ENCODE data around the gene AURKA.
"Not testable (repeated sequence)": the region's sequence is repeated elsewhere in the genome, so short reads cannot be mapped to it uniquely, and the experiment has no call there.

The AURKA gene

GRCh38 chr20:56345911-56346310 is 46.1 kb downstream of the AURKA start:
- no peak for DNase-seq (ENCODE audit: low read depth)
- no peak overlapping the region for H3K4me3 ChIP-seq (ENCODE audit: low read depth, low read length)
- TF ChIP-seq, protein P1, sequence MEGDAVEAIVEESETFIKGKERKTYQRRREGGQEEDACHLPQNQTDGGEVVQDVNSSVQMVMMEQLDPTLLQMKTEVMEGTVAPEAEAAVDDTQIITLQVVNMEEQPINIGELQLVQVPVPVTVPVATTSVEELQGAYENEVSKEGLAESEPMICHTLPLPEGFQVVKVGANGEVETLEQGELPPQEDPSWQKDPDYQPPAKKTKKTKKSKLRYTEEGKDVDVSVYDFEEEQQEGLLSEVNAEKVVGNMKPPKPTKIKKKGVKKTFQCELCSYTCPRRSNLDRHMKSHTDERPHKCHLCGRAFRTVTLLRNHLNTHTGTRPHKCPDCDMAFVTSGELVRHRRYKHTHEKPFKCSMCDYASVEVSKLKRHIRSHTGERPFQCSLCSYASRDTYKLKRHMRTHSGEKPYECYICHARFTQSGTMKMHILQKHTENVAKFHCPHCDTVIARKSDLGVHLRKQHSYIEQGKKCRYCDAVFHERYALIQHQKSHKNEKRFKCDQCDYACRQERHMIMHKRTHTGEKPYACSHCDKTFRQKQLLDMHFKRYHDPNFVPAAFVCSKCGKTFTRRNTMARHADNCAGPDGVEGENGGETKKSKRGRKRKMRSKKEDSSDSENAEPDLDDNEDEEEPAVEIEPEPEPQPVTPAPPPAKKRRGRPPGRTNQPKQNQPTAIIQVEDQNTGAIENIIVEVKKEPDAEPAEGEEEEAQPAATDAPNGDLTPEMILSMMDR (IDR thresholded peaks at IDR 0.05; ENCODE audit: low read depth, low read length, missing control alignments) = no peak

GRCh38 chr20:56343861-56344381 is 48.1 kb downstream of the AURKA start:
- TF ChIP-seq, protein P1 (IDR thresholded peaks at IDR 0.05; ENCODE audit: low read depth, low read length, missing control alignments) = peak; percentile 71
- H3K4me3 ChIP-seq (ENCODE audit: low read depth, low read length) = no peak overlapping the region
- DNase-seq (ENCODE audit: low read depth) = no peak

GRCh38 chr20:56342783-56343182 is 49.2 kb downstream of the AURKA start:
- DNase-seq (ENCODE audit: low read depth) = no peak
- no peak overlapping the region for H3K4me3 ChIP-seq (ENCODE audit: low read depth, low read length)
- TF ChIP-seq, protein P1 (IDR thresholded peaks at IDR 0.05; ENCODE audit: low read depth, low read length, missing control alignments) = no peak

DNA sequence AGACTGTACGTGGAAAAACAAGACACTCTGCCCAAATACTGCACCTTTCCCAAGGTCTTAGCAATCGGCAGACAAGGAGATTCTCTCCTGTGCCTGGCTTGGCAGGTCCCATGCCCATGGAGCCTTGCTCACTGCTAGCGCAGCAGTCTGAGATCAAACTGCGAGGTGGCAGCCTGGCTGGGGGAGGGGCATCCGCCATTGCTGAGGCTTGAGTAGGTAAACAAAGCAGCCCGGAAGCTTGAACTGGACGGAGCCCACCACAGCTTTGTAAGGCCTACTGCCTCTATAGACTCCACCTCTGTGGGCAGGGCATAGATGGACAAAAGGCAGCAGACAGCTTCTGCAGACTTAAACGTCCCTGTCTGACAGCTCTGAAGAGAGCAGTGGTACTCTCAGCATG is 55.3 kb downstream of the AURKA start:
- DNase-seq (ENCODE audit: low read depth); H3K4me3 ChIP-seq (ENCODE audit: low read depth, low read length): not testable (repeated sequence)

DNA sequence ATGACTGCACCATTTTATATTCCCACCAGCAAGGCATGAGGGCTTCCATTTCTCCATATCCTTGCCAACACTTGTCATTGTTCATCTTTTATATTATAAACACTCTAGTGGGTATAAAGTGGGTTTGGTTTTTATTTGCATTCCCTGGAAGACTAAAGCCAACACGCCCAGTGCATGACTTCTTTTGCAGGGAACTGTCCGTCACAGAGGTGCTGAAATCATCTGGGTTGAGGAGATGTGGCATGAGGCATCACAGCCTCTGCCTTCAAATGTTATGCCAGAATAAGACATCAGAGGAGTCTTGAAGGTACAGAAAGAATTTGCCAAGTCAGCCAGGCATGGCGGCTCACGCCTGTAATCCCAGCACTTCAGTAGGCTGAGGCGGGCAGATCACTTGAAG is 63.2 kb downstream of the AURKA start:
- TF ChIP-seq, protein P1 (IDR thresholded peaks at IDR 0.05; ENCODE audit: low read depth, low read length, missing control alignments) = no peak
- no peak overlapping the region for H3K4me3 ChIP-seq (ENCODE audit: low read depth, low read length)
- DNase-seq (ENCODE audit: low read depth) = no peak

GRCh38 chr20:56324806-56325205 is 67.2 kb downstream of the AURKA start:
- DNase-seq (ENCODE audit: low read depth) = no peak
- H3K4me3 ChIP-seq (ENCODE audit: low read depth, low read length) = no peak overlapping the region
- TF ChIP-seq, protein P1 (IDR thresholded peaks at IDR 0.05; ENCODE audit: low read depth, low read length, missing control alignments) = no peak

DNA sequence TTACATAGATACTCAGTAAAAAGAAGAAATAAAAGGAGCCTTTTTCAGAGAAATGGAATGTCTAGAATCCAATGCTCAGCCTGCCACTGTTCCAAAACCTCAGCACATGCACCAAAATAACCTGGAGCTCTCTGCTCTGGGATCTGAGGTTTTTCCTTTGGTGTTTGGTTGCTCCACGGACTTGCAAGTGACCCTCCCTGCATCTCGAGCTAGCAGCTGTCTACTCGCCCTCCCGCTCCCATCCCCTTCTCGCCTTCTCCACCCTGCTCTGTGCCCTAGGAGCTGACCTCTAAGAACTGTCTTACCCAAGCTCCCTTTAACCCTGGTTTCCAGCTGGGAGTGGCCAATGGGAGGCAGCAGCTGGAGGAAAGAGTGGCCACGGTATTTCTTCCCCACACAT is 68.4 kb downstream of the AURKA start:
- DNase-seq (ENCODE audit: low read depth) = no peak
- no peak overlapping the region for H3K4me3 ChIP-seq (ENCODE audit: low read depth, low read length)
- TF ChIP-seq, protein P1 (IDR thresholded peaks at IDR 0.05; ENCODE audit: low read depth, low read length, missing control alignments) = no peak

Data from GM12864 (cell line).